HG03457 (cell line): ENCODE data around the gene ZBTB8A.

Experiments
- ATAC-seq: cut with Tn5 transposase; IDR thresholded peaks from one replicate; pipeline ENCODE4 v1.9.1; 2021; ENCODE audit warnings: moderate number of reproducible peaks; ENCODE audit not compliant: unreplicated experiment

The ZBTB8A gene

DNA sequence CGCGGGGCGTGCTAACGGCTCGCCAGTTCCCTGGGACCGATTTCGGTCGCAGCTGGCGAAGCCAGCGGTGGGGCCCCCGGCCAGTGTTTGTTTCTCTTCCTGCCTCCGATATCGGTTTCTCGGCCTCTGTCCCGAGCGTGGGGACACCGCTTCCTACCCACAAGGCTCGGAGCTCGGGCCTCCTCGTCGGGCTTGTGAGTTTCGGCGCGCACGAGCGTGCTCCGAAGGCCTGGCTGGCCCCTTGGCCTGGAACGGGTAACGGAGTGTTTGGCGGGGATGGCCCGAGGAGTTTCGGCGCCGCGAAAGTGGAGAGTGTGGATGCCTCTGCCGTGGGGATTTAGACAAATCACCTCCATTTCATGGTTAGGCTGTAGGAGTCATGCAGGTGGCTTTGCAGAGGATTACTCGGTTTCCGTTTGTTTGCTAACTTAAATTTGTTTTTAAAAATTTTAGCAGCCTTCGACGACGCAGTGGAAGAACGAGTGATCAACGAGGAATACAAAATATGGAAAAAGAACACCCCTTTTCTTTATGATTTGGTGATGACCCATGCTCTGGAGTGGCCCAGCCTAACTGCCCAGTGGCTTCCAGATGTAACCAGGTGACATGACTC lies 112.3 kb downstream of the ZBTB8A start:
- ATAC-seq, result peak; percentile 14

DNA sequence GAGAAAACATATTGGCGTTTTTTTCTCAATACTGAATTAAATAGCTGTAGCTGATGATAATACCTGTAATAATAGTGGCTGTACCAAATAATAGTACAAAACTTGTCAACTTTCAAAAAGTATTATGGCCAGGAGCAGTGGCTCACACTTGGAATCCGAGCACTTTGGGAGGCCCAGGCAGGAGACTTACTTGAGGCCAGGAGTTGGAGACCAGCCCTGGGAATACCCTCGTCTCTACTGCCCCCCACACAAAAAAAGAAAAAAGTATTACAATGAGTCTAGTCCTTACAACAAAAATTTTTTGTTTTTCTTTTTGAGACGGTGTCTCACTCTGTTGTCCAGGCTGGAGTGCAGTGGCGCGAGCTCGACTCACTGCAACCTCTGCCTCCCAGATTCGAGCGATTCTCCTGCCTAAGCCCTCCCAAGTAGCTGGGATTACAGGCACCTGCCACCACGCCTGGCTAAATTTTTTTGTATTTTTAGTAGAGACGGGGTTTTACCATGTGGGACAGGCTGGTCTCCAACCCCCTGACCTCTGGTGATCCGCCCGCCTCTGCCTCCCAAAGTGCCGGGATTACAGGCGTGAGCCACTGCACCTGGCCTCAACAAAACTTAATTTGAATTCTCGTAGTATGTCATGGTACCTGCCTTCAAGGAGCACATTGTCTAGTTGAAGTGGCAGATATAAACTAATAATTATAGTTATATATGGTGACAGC lies 113.2 kb downstream of the ZBTB8A start:
- no peak for ATAC-seq
